Pancreas (tissue), 10 donors: ENCODE results near the gene BCR. TPM values are rescaled to one million over a fixed set of nuclear protein-coding genes. Genes with fewer than 3 reads are reported as not detected.

Source experiments
- ATAC-seq, 4 donors: fragments of 200-7000 bp; cut with Tn5 transposase; one replicate each; pipeline versions ENCODE4 v1.8.0 to v1.9.1; 2020; ENCODE audit warnings: mild to moderate bottlenecking in 4 of 4, moderate library complexity in 4 of 4
- DNase-seq, 6 donors: peaks; one replicate each; pipeline ENCODE4 v3.0.0-alpha.2; 2020
- FAIRE-seq: peaks from 2 replicates; lab custom pipeline; 2012; peaks lifted over from hg19 to GRCh38; lab: Jason Lieb, UNC
- H3K27ac ChIP-seq, 4 donors: fragments of 200-600 bp; sonication (generic); 1 replicate in 3 of 4; 2 replicates in 1 of 4; pipeline versions ENCODE4 v1.5.0 to v1.8.0; 2020
- H3K27me3 ChIP-seq, 4 donors: fragments of 200-600 bp; one replicate each; pipeline ENCODE4 v1.8.0; 2021
- H3K36me3 ChIP-seq, 3 donors: fragments of 200-600 bp; sonication (generic) in 1 of 3; one replicate each; pipeline versions ENCODE4 v1.5.0 to v1.8.0; 2020 to 2021
- H3K4me1 ChIP-seq, 3 donors: fragments of 200-600 bp; one replicate each; pipeline ENCODE4 v1.8.0; 2021
- H3K4me3 ChIP-seq, 4 donors: fragments of 200-600 bp; sonication (generic) in 2 of 4; one replicate each; pipeline versions ENCODE4 v1.5.0 to v1.8.0; 2020 to 2021
- H3K9me3 ChIP-seq, 4 donors: fragments of 200-600 bp; one replicate each; pipeline ENCODE4 v1.8.0; 2021
- WGBS, 2 donors: extraction: QIAGEN DNeasy Blood & Tissue Kit; methylation state at CpG; one replicate each; pipeline ENCODE4 v1.1.7; 2013; 5-methylcytosine and 5-hydroxymethylcytosine counted together
- intact Hi-C, 3 donors: fragments of 100-400 bp; cut with DNase I; formaldehyde crosslinking; loops; one replicate each; pipeline versions ENCODE4 v1.11.1 to v1.14.2; 2022
- polyA plus RNA-seq, 2 donors: library from polyadenylated mRNA; stranded (reverse); fragments of 200-250 nt; gene quantifications; one replicate each; pipeline ENCODE4 v1.2.3, GENCODE V29; 2013
- total RNA-seq, 6 donors: library from RNA; stranded (reverse); fragmentation: NEBNext Ultra II Directional in 4 of 6; extraction: Animal tissue kit (Norgen Biotek cat#: 25700) in 4 of 6; gene quantifications; one replicate each; pipeline versions ENCODE4 v1.2.1 to v1.2.4, GENCODE V29; 2021 to 2023
- TF ChIP-seq, protein P1 (sequence below), 4 donors: fragments of 200-600 bp; sonication (generic) in 3 of 4; IDR thresholded peaks; one replicate each; pipeline versions ENCODE4 v1.5.0 to v1.8.0; 2021; ENCODE audit warnings: antibody characterized with exemption in 4 of 4
- donor health status: healthy with polysubstance abuse.
- donor health status: DM: no; HTN: no; CAD: no; lungs with moderate emphysema.
- donor health status: DM: no; HTN: no; CAD: no.
- donor health status: control.
- donor health status: control.
- donor health status: Bipolar disorder and iron deficiency.
- donor health status: DM: yes; HTN: yes; CAD: no.
- donor health status: DM: no; HTN: no; CAD: no.
- donor health status: DM: no; HTN: no; CAD: no.
- donor health status: DM: yes; HTN: yes; CAD: no.

BCR gene
- total and polyA plus RNA-seq, 8 donors = 15.5 to 35.9 (median 18.1) TPM

DNA sequence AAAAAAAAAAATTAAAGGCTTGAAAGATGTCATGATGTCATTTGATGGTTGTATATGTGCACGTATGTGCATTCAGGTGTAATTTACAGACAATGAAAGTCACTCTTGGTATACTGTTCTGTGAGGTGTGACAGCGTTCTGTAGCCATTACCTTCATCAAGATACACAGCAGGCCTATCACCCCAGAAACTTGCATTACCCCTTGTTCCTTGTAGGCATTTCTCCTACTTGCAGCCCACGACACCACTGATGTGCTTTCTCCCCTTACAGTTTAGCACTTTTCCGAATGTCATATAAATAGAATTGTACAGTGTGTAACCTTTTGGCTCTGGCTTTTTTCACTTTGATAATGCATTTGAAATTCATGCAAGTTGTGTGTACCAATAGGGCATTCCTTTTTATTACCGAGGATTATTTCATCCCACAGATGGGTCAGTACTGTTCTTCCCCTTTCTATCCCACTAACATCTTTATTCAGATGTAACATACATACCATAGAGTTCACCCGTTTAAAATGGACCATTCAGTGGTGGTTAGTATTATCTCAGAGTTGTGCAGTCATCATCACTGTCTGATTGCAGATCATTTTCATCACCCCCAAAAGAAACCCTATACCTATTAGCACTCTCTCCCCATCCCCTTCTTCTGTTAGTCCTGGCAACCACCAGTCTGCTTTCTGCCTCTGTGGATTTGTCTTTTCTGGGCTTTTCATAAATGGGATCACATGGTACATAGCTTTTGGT is 30.3 kb downstream of the BCR start:
- FAIRE-seq (no peak), DNase-seq (no peak), ATAC-seq (no peak)
- H3K9me3 ChIP-seq = no peaks in the 10 kb centered on the region
- peaks cover 0 to 23% (median 1%) of the 10 kb centered on the region in 3 donors for H3K4me1 ChIP-seq
- H3K27ac ChIP-seq = no peak overlapping the region
- intact Hi-C loops = no loop called here
- no peaks in the 10 kb centered on the region for H3K27me3 ChIP-seq
- WGBS, 2 donors = 89 to 91% methylated on average over 6 of the region's 6 CpGs
- H3K36me3 ChIP-seq = no peaks in the 10 kb centered on the region
- TF ChIP-seq, protein P1, sequence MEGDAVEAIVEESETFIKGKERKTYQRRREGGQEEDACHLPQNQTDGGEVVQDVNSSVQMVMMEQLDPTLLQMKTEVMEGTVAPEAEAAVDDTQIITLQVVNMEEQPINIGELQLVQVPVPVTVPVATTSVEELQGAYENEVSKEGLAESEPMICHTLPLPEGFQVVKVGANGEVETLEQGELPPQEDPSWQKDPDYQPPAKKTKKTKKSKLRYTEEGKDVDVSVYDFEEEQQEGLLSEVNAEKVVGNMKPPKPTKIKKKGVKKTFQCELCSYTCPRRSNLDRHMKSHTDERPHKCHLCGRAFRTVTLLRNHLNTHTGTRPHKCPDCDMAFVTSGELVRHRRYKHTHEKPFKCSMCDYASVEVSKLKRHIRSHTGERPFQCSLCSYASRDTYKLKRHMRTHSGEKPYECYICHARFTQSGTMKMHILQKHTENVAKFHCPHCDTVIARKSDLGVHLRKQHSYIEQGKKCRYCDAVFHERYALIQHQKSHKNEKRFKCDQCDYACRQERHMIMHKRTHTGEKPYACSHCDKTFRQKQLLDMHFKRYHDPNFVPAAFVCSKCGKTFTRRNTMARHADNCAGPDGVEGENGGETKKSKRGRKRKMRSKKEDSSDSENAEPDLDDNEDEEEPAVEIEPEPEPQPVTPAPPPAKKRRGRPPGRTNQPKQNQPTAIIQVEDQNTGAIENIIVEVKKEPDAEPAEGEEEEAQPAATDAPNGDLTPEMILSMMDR (IDR thresholded peaks at IDR 0.05) = no peak
- H3K4me3 ChIP-seq = no peak overlapping the region

DNA sequence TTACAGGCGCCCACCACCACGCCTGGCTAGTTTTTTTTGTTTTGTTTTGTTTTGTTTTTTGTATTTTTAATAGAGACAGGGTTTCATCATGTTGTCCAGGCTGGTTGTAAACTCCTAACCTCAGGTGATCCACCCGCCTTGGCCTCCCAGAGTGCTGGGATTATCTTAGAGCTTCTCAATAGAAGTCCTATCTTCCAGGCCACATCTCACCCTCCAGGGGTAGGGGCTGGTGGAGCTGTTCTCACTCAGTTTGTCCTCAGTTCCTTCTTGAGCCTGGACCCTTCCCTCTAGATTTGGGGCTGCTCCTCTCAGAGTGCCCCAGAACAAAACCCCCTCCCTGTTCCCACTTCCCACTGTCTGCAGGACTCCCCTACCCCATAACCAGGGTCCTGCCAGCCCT is 31.3 kb downstream of the BCR start:
- peaks cover 0 to 29% (median 0%) of the 10 kb centered on the region in 3 donors for H3K4me1 ChIP-seq
- no peak for ATAC-seq
- WGBS, 2 donors = 93 to 98% methylated on average over 3 of the region's 3 CpGs
- DNase-seq = peak in 1 of 6 donors; percentile 21
- no peak overlapping the region for H3K27ac ChIP-seq
- FAIRE-seq = no peak
- no peaks in the 10 kb centered on the region for H3K27me3 ChIP-seq
- no peak overlapping the region for H3K4me3 ChIP-seq
- no peaks in the 10 kb centered on the region for H3K36me3 ChIP-seq
- intact Hi-C loops = no loop called here
- TF ChIP-seq, protein P1 (IDR thresholded peaks at IDR 0.05) = no peak
- no peaks in the 10 kb centered on the region for H3K9me3 ChIP-seq

DNA sequence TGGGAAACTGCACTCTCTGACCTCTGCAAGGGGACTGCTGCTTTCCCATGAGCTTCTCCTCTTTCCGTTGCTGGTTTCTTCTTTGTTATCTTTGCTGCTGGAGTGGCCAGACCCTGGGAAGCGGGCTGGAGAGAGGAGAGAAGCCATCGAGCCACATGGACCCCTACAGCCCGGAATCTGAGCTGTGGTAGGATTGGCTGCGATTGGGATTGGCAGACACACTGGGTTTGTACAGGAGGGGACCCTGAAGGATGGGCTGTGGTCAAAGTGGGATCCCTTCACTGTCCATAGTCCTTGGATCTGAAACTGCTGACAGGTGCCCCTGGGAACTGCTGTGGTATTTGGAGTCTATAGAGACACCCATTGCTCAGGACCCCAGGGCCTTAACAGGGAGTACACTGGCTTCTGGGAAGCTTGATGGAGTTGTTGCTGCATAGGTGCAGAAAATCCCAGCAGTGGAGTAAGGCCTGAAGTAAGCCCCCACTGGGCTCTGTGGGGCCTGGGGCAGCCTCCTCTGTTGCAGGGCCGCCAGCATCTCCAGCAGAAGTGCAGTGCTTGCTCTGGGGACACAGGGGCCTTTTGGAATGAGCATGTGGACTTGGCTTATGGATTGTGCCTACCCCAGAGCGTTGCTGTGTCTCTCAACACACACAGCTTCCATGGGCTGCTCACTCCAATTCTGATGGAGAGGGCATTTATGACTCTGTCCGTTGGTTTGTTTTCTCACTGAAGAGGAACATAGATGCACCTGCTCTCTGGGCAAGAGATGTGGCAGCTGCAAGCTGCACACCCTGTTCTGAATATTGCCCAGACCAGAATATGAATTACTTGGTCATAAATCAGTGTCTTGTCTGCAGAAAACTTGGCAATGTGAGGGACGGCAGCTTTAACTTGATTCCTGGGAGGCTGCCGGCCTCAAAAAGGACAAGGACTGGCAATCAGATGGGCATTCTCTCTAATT is 32.0 kb downstream of the BCR start:
- Histone ChIP-seq H3K9me3 (no peaks in the 10 kb centered on the region), H3K4me3 (no peak overlapping the region), H3K27me3 (no peaks in the 10 kb centered on the region), H3K27ac (no peak overlapping the region), H3K36me3 (no peaks in the 10 kb centered on the region), H3K4me1 (peaks cover 0 to 33% (median 0%) of the 10 kb centered on the region in 3 donors)
- DNase-seq = peak in 1 of 6 donors; percentile 30
- TF ChIP-seq, protein P1 (IDR thresholded peaks at IDR 0.05) = no peak
- 84 to 85% methylated on average over 10 of the region's 10 CpGs for WGBS, 2 donors
- no peak for FAIRE-seq
- ATAC-seq = peak in 1 of 4 donors; percentile 20
- intact Hi-C loops = no loop called here

DNA sequence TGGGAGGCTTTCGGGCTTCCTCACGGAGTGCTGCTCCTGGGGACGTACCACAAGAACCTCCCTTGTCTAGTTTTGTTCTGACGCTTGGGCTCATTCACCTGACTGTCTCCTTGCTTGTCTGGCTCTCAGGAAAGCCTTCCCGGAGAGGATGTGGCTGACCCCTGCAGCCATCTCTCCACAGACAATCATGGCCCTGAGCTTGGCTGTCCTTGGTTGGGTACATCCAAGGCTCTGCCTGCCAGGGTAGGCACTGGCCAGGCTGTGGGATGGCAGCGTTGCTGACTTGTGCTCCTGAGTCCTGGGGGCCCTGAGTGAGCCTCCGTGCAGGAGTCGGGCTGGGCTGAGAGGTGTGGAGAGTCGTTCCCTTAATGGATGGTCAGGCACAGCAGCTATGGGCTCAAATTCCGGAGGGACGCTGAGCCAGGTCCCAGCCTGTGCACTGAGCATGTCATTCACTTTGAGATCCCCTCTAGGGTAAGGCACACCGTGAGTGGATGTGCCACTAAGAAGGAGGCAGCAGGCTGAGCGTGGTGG is 32.8 kb downstream of the BCR start:
- DNase-seq (peak in 2 of 6 donors; percentile 38 to 41), FAIRE-seq (no peak), ATAC-seq (no peak)
- Histone ChIP-seq H3K9me3 (no peaks in the 10 kb centered on the region), H3K4me1 (peaks cover 0 to 37% (median 4%) of the 10 kb centered on the region in 3 donors), H3K27ac (no peak overlapping the region), H3K4me3 (no peak overlapping the region), H3K27me3 (no peaks in the 10 kb centered on the region), H3K36me3 (no peaks in the 10 kb centered on the region)
- TF ChIP-seq, protein P1 (IDR thresholded peaks at IDR 0.05) = no peak
- WGBS, 2 donors = 92 to 94% methylated on average over 13 of the region's 13 CpGs
- intact Hi-C loops = no loop called here
